Measurements from ENCODE around the gene ABCC5.
"Not testable (repeated sequence)": the region's sequence is repeated elsewhere in the genome, so short reads cannot be mapped to it uniquely, and the experiment has no call there.

The ABCC5 gene

GRCh38 chr3:183879243-183879642 lies 138.4 kb downstream of the ABCC5 start:
- H3K27me3 ChIP-seq (ENCODE audit: insufficient read depth, insufficient read length) = no peaks in the 10 kb centered on the region
- H3K36me3 ChIP-seq (ENCODE audit: insufficient read depth, insufficient read length, low read length) = peaks cover 36% of the 10 kb centered on the region
- no peaks in the 10 kb centered on the region for H3K9me3 ChIP-seq (ENCODE audit: insufficient read depth, low read length)
- H3K4me1 ChIP-seq (ENCODE audit: insufficient read depth, insufficient read length) = no peaks in the 10 kb centered on the region
- no peak for DNase-seq (ENCODE audit: low read depth, low spot score)
- TF ChIP-seq YY1 (IDR thresholded peaks at IDR 0.05; ENCODE audit: insufficient read depth, insufficient read length) = no peak
- no peak for TF ChIP-seq SUZ12 (IDR thresholded peaks at IDR 0.05; ENCODE audit: extremely low read depth, insufficient read depth, insufficient read length)
- TF ChIP-seq ZNF274 (IDR thresholded peaks at IDR 0.05; ENCODE audit: low read depth, low read length) = no peak
- no peak overlapping the region for H3K4me3 ChIP-seq (ENCODE audit: insufficient read length, low read depth)
- no peak overlapping the region for H3K9ac ChIP-seq (ENCODE audit: insufficient read length, low read depth)

GRCh38 chr3:183878071-183878470 lies 139.6 kb downstream of the ABCC5 start:
- Histone ChIP-seq H3K9me3 (ENCODE audit: insufficient read depth, low read length) (no peaks in the 10 kb centered on the region), H3K36me3 (ENCODE audit: insufficient read depth, insufficient read length, low read length) (peaks cover 41% of the 10 kb centered on the region), H3K4me1 (ENCODE audit: insufficient read depth, insufficient read length) (no peaks in the 10 kb centered on the region), H3K4me3 (ENCODE audit: insufficient read length, low read depth) (no peak overlapping the region), H3K27me3 (ENCODE audit: insufficient read depth, insufficient read length) (no peaks in the 10 kb centered on the region), H3K9ac (ENCODE audit: insufficient read length, low read depth) (no peak overlapping the region)
- no peak for TF ChIP-seq SUZ12 (IDR thresholded peaks at IDR 0.05; ENCODE audit: extremely low read depth, insufficient read depth, insufficient read length)
- TF ChIP-seq YY1 (IDR thresholded peaks at IDR 0.05; ENCODE audit: insufficient read depth, insufficient read length) = no peak
- no peak for TF ChIP-seq ZNF274 (IDR thresholded peaks at IDR 0.05; ENCODE audit: low read depth, low read length)
- no peak for DNase-seq (ENCODE audit: low read depth, low spot score)

GRCh38 chr3:183877227-183877626 lies 140.5 kb downstream of the ABCC5 start:
- peaks cover 41% of the 10 kb centered on the region for H3K36me3 ChIP-seq (ENCODE audit: insufficient read depth, insufficient read length, low read length)
- not testable (repeated sequence) for H3K27me3 ChIP-seq (ENCODE audit: insufficient read depth, insufficient read length); DNase-seq (ENCODE audit: low read depth, low spot score); H3K4me1 ChIP-seq (ENCODE audit: insufficient read depth, insufficient read length); H3K9me3 ChIP-seq (ENCODE audit: insufficient read depth, low read length); H3K4me3 ChIP-seq (ENCODE audit: insufficient read length, low read depth); H3K9ac ChIP-seq (ENCODE audit: insufficient read length, low read depth)

- Histone ChIP-seq H3K27me3 (ENCODE audit: insufficient read depth, insufficient read length) (no peaks in the 10 kb centered on the region), H3K36me3 (ENCODE audit: insufficient read depth, insufficient read length, low read length) (peaks cover 33% of the 10 kb centered on the region), H3K9ac (ENCODE audit: insufficient read length, low read depth) (no peak overlapping the region), H3K4me3 (ENCODE audit: insufficient read length, low read depth) (no peak overlapping the region), H3K9me3 (ENCODE audit: insufficient read depth, low read length) (no peaks in the 10 kb centered on the region), H3K4me1 (ENCODE audit: insufficient read depth, insufficient read length) (no peaks in the 10 kb centered on the region)
- DNase-seq (ENCODE audit: low read depth, low spot score) = no peak
- TF ChIP-seq SUZ12 (IDR thresholded peaks at IDR 0.05; ENCODE audit: extremely low read depth, insufficient read depth, insufficient read length) (no peak), ZNF274 (IDR thresholded peaks at IDR 0.05; ENCODE audit: low read depth, low read length) (no peak), YY1 (IDR thresholded peaks at IDR 0.05; ENCODE audit: insufficient read depth, insufficient read length) (no peak)
Observed at GRCh38 chr3:183875411-183875810, 142.3 kb downstream of the ABCC5 start.

- TF ChIP-seq ZNF274 (IDR thresholded peaks at IDR 0.05; ENCODE audit: low read depth, low read length) (no peak), YY1 (IDR thresholded peaks at IDR 0.05; ENCODE audit: insufficient read depth, insufficient read length) (no peak), SUZ12 (IDR thresholded peaks at IDR 0.05; ENCODE audit: extremely low read depth, insufficient read depth, insufficient read length) (no peak)
- Histone ChIP-seq H3K36me3 (ENCODE audit: insufficient read depth, insufficient read length, low read length) (peaks cover 25% of the 10 kb centered on the region), H3K27me3 (ENCODE audit: insufficient read depth, insufficient read length) (no peaks in the 10 kb centered on the region), H3K4me3 (ENCODE audit: insufficient read length, low read depth) (no peak overlapping the region), H3K9me3 (ENCODE audit: insufficient read depth, low read length) (no peaks in the 10 kb centered on the region), H3K4me1 (ENCODE audit: insufficient read depth, insufficient read length) (no peaks in the 10 kb centered on the region), H3K9ac (ENCODE audit: insufficient read length, low read depth) (no peak overlapping the region)
- no peak for DNase-seq (ENCODE audit: low read depth, low spot score)
Observed at GRCh38 chr3:183873914-183874313, 143.8 kb downstream of the ABCC5 start.

GRCh38 chr3:183871541-183871940 lies 146.1 kb downstream of the ABCC5 start:
- H3K4me3 ChIP-seq (ENCODE audit: insufficient read length, low read depth) = no peak overlapping the region
- peaks cover 21% of the 10 kb centered on the region for H3K36me3 ChIP-seq (ENCODE audit: insufficient read depth, insufficient read length, low read length)
- no peaks in the 10 kb centered on the region for H3K27me3 ChIP-seq (ENCODE audit: insufficient read depth, insufficient read length)
- no peak for TF ChIP-seq SUZ12 (IDR thresholded peaks at IDR 0.05; ENCODE audit: extremely low read depth, insufficient read depth, insufficient read length)
- no peak for TF ChIP-seq YY1 (IDR thresholded peaks at IDR 0.05; ENCODE audit: insufficient read depth, insufficient read length)
- no peak for TF ChIP-seq ZNF274 (IDR thresholded peaks at IDR 0.05; ENCODE audit: low read depth, low read length)
- H3K4me1 ChIP-seq (ENCODE audit: insufficient read depth, insufficient read length) = no peaks in the 10 kb centered on the region
- no peak overlapping the region for H3K9ac ChIP-seq (ENCODE audit: insufficient read length, low read depth)
- no peak for DNase-seq (ENCODE audit: low read depth, low spot score)
- no peaks in the 10 kb centered on the region for H3K9me3 ChIP-seq (ENCODE audit: insufficient read depth, low read length)

GRCh38 chr3:183870563-183870962 lies 147.1 kb downstream of the ABCC5 start:
- Histone ChIP-seq H3K36me3 (ENCODE audit: insufficient read depth, insufficient read length, low read length) (peaks cover 29% of the 10 kb centered on the region), H3K4me3 (ENCODE audit: insufficient read length, low read depth) (no peak overlapping the region), H3K9me3 (ENCODE audit: insufficient read depth, low read length) (no peaks in the 10 kb centered on the region), H3K9ac (ENCODE audit: insufficient read length, low read depth) (no peak overlapping the region), H3K27me3 (ENCODE audit: insufficient read depth, insufficient read length) (no peaks in the 10 kb centered on the region), H3K4me1 (ENCODE audit: insufficient read depth, insufficient read length) (no peaks in the 10 kb centered on the region)
- TF ChIP-seq SUZ12 (IDR thresholded peaks at IDR 0.05; ENCODE audit: extremely low read depth, insufficient read depth, insufficient read length) (no peak), YY1 (IDR thresholded peaks at IDR 0.05; ENCODE audit: insufficient read depth, insufficient read length) (no peak), ZNF274 (IDR thresholded peaks at IDR 0.05; ENCODE audit: low read depth, low read length) (no peak)
- no peak for DNase-seq (ENCODE audit: low read depth, low spot score)

All from NT2/D1 (cell line).